ENCODE results near the gene ADAMTS2.

Gene ADAMTS2

DNA sequence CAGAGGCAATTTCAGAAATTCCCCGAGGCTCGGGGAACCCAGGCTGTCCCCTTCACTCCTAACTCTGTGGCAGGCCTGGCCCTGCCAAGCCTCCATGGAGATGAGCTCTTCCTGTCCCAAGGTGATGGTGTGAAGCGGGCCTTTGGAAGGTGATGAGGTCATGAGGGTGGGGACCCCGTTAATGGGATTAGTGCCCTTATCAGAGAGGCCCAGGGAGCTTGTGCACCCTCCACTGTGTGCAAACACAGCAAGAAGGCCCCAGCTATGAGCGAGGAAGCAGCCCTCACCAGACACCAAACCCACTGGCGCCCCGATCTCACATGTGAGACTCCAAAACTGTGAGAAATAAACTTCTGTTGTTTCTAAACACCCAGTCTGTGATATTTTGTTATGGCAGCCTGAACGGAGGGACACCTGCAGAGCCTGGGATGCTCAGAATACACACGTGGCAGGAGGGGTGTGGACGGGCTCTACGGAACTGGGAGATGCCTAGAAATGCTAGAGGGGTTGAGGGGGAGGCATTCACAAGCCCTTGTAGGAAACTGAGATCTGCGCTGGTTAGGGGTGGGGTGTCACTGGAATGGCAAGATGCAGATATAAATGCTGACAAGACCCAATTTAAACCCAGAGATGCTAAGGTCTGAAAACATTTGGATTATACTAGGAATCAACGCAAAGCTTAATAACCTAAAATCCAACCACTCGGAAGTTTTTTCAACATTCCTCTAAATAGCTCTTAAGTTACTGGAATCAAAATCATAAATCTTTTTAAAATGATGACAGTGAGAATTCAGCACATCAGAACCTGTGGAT, 46.9 kb downstream of the ADAMTS2 start:
- POLR2A ChIA-PET, result no interaction called here
- CTCF ChIA-PET, result interaction anchor here (0.7 kb wide), 1 partner anchor 46 kb away, joined by 4 read pairs; no protein-coding TSS in a partner anchor
- TF ChIP-seq, protein P1, sequence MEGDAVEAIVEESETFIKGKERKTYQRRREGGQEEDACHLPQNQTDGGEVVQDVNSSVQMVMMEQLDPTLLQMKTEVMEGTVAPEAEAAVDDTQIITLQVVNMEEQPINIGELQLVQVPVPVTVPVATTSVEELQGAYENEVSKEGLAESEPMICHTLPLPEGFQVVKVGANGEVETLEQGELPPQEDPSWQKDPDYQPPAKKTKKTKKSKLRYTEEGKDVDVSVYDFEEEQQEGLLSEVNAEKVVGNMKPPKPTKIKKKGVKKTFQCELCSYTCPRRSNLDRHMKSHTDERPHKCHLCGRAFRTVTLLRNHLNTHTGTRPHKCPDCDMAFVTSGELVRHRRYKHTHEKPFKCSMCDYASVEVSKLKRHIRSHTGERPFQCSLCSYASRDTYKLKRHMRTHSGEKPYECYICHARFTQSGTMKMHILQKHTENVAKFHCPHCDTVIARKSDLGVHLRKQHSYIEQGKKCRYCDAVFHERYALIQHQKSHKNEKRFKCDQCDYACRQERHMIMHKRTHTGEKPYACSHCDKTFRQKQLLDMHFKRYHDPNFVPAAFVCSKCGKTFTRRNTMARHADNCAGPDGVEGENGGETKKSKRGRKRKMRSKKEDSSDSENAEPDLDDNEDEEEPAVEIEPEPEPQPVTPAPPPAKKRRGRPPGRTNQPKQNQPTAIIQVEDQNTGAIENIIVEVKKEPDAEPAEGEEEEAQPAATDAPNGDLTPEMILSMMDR (IDR thresholded peaks at IDR 0.05; ENCODE audit: insufficient read depth, low read length, missing control alignments), result no peak
- no peak overlapping the region for H3K4me3 ChIP-seq (ENCODE audit: low read depth, low read length)
- DNase-seq (ENCODE audit: low read depth, low spot score), result no peak

DNA sequence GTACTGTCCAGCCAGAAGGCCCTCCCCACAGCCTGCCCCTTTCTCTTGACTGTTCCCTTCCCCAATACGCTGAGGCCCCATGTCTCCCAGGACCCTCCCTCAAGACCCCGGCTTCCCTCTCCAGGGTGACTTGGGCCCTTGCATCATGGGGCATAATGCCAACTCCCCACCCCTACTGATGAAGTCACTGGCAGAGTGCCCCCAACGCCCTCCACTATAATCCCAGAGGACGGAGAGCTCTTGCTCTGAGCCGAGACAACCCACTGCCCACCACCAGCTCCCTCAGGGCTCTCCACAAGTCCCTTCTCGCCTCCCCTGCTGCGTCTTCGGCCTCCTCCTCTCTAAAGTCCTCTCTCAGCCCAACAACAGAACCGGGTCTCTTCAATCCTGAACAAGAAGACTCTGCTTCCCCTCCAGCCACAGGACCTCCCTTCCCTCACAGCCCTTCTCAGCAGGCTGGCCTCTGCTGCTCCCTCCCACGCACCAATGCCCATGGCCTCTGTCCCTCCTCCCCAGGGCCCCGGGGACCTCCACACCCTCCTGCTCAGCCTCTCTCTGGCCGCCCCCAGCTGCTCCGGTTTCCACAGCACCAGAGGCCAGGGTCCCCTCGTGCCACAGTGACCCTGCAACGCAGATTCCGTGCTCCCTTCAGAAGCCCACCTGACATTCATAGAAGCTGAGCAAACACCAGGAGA, 47.6 kb downstream of the ADAMTS2 start:
- H3K4me3 ChIP-seq (ENCODE audit: low read depth, low read length), result no peak overlapping the region
- CTCF ChIA-PET, result no interaction called here
- DNase-seq (ENCODE audit: low read depth, low spot score), result no peak
- TF ChIP-seq, protein P1 (IDR thresholded peaks at IDR 0.05; ENCODE audit: insufficient read depth, low read length, missing control alignments), result no peak
- POLR2A ChIA-PET, result no interaction called here

DNA sequence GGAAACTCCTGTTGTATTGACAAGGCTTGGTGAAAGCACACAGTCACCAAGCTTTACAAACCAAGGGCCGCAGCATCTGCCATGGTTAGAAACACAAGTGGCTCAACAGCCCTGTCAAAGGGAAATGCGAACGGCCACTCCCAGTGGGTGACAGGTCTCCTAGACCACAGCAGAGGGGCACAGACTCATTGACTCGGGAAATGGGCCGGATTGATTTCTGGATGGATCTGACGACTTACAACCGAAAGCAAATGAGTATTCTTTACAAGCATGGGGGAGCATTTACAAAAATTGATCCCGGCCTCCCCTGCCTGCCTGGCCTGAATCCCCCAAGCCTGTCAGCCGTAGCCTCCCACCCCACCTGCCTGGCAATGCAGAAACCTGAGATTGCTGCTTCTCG, 48.2 kb downstream of the ADAMTS2 start:
- ChIA-PET POLR2A (no interaction called here), CTCF (no interaction called here)

DNA sequence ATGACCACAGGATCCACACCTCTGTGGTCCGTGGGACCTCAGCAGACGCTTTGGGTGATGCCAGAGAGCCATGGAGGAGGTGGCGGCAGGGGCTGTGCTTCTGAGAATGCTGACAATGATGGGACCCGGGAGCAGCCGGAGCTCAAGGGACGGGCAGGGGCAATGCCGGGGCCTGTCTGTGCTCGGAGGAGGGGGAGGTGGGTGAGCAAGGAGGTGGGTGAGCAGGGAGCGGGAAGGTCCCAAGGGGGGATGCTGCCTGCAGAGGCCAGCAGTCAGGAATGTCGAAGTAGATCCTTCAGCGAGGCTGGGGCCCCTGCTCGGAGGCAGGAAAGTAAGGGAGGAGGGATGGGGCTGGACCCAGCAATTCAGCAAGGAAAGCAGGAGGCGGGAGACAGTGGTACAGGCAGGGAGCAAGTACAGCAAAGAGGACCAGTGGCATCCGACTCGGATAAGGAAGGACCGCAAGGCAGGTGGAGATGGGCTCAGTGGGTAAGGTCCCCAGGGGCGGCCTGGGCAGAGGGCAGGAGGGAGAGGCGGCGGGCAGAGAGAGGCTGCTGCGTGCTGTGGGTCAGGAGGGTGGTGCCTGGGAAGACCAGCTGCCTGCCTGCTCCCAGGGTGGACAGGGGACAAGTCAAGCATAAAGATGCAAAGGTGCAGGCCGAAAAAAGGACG, 49.0 kb downstream of the ADAMTS2 start:
- no peak for DNase-seq (ENCODE audit: low read depth, low spot score)
- CTCF ChIA-PET, result no interaction called here
- TF ChIP-seq, protein P1 (IDR thresholded peaks at IDR 0.05; ENCODE audit: insufficient read depth, low read length, missing control alignments), result no peak
- H3K4me3 ChIP-seq (ENCODE audit: low read depth, low read length), result no peak overlapping the region
- POLR2A ChIA-PET, result no interaction called here

More for the DNA sequence above, 48.2 kb downstream of the ADAMTS2 start:
- DNase-seq (ENCODE audit: low read depth, low spot score), result no peak
- TF ChIP-seq, protein P1 (IDR thresholded peaks at IDR 0.05; ENCODE audit: insufficient read depth, low read length, missing control alignments), result no peak
- H3K4me3 ChIP-seq (ENCODE audit: low read depth, low read length), result no peak overlapping the region

DNA sequence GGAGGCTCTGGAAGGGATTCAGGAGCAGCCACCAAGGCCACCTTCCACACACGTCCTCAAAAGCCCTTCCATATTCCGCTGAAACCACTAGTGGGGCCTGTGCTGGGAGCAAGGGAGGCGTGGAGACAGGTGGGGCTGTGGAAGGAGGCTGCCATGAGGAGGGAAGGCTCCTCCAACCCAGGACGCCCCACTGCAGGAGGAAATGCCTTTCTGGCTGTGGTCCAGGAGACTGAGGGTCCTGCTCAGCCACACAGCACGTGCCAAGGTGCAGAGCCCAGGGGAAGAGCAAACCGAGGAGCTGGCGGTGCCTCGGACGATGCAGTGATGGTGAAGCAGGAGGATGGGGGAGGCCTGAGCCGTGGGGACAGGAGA, 49.5 kb downstream of the ADAMTS2 start:
- DNase-seq (ENCODE audit: low read depth, low spot score), result no peak
- TF ChIP-seq, protein P1 (IDR thresholded peaks at IDR 0.05; ENCODE audit: insufficient read depth, low read length, missing control alignments), result no peak
- no peak overlapping the region for H3K4me3 ChIP-seq (ENCODE audit: low read depth, low read length)
- CTCF ChIA-PET, result no interaction called here
- POLR2A ChIA-PET, result no interaction called here
